GM13976 (cell line): ENCODE data around the gene KATNB1.
A peak's percentile ranks its signal among the peaks of the same experiment; 100 is the strongest.
"Not testable (repeated sequence)": the region's sequence is repeated elsewhere in the genome, so short reads cannot be mapped to it uniquely, and the experiment has no call there.

ENCODE experiments used
- DNase-seq: peaks from one replicate; pipeline ENCODE4 v3.0.0; 2012; ENCODE audit warnings: low spot score
- in situ Hi-C: fragments of 300-500 bp; cut with MboI; formaldehyde crosslinking; loops from one replicate; pipeline ENCODE4 v1.12.0; 2022; ENCODE audit warnings: low sequenced_read_pairs, mixed read lengths, inconsistent platforms; ENCODE audit not compliant: unreplicated experiment
- TF ChIP-seq, protein P1 (sequence below): IDR thresholded peaks from 2 replicates; pipeline ENCODE4 v1.5.1; 2012; ENCODE audit warnings: borderline replicate concordance, mild to moderate bottlenecking; ENCODE audit not compliant: insufficient read depth; ENCODE audit errors: extremely low read depth, missing control alignments, control extremely low read depth

Gene KATNB1

GRCh38 chr16:57708168-57708567, 27.4 kb upstream of the KATNB1 start:
- TF ChIP-seq, protein P1, sequence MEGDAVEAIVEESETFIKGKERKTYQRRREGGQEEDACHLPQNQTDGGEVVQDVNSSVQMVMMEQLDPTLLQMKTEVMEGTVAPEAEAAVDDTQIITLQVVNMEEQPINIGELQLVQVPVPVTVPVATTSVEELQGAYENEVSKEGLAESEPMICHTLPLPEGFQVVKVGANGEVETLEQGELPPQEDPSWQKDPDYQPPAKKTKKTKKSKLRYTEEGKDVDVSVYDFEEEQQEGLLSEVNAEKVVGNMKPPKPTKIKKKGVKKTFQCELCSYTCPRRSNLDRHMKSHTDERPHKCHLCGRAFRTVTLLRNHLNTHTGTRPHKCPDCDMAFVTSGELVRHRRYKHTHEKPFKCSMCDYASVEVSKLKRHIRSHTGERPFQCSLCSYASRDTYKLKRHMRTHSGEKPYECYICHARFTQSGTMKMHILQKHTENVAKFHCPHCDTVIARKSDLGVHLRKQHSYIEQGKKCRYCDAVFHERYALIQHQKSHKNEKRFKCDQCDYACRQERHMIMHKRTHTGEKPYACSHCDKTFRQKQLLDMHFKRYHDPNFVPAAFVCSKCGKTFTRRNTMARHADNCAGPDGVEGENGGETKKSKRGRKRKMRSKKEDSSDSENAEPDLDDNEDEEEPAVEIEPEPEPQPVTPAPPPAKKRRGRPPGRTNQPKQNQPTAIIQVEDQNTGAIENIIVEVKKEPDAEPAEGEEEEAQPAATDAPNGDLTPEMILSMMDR = no peak
- in situ Hi-C loops = no loop called here
- DNase-seq = no peak

GRCh38 chr16:57709663-57710062, 25.9 kb upstream of the KATNB1 start:
- TF ChIP-seq, protein P1 = no peak
- in situ Hi-C loops = no loop called here
- DNase-seq = no peak

- DNase-seq = no peak
These were observed 24.2 kb upstream of the KATNB1 start for GRCh38 chr16:57711346-57711745.

DNA sequence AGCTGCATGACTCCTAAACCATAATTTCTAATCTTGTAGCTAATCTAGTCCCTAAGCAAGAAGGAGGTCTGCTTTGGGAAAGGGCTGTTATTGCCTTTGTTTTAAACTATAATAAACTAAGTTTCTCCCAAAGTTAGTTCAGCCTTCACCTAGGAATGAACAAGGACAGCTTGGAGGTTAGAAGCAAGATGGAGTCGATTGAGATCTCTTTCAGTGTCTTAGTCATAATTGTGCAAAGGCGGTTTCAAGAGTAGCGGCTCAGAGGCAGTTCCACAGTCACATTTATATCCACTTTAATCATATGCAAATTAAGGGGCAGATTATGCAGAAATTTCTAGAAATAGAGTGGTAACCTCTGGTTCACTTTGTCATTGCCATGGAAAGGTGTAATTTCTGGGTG, 23.6 kb upstream of the KATNB1 start:
- in situ Hi-C loops = no loop called here
- no peak for DNase-seq
- TF ChIP-seq, protein P1 = no peak

More at GRCh38 chr16:57711346-57711745, 24.2 kb upstream of the KATNB1 start:
- TF ChIP-seq, protein P1 = no peak
- in situ Hi-C loops = no loop called here

GRCh38 chr16:57712569-57712968, 23.0 kb upstream of the KATNB1 start:
- in situ Hi-C loops, DNase-seq: not testable (repeated sequence)

DNA sequence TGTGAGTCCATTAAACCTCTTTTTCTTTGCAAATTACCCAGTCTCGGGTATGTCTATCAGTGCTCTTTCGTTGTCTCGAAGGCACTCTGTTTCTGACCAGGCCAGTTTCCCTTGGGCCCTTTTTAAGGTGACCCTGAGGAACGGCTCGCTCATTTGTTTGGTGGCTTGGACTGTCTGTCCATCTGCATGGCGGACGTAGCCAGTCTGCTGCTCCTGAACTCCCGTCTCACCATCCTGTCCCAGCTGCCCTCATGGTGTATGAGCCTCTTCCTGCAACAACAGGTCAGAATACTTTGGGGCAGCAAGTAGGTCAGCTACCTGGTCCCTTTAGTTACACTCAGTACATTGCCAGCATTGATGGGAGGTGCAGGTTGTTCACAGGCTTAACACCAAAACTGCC, 22.0 kb upstream of the KATNB1 start:
- in situ Hi-C loops = no loop called here
- TF ChIP-seq, protein P1 = no peak
- DNase-seq = no peak

- DNase-seq = no peak
- in situ Hi-C loops = no loop called here
- TF ChIP-seq, protein P1 = no peak
These were observed 21.5 kb upstream of the KATNB1 start for GRCh38 chr16:57714047-57714446.

DNA sequence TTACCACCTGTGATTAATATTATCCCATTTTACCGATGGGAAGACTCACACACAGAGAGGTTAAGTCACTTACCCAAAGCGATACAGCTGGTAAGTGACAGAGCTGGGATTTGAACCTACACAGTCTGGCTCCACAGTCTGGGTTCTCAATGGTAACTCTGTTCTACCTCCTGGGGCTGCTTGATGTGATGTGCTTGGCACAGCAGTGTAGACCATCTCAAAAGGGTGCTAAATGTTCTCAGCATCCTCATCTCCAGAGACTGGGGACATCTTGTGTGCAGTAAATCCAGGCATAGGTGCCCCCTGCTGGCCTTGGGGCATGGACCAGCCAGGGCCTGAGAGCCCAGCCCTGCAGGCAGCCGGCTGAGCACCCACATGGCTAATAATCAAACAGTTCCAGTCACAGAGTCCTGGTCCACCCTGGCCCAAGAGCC, 15.4 kb upstream of the KATNB1 start:
- DNase-seq = peak; percentile 73
- TF ChIP-seq, protein P1 = peak; percentile 51
- in situ Hi-C loops = no loop called here
